Fibroblast of villous mesenchyme (primary cell): ENCODE results near the gene DDX31. TPM values are rescaled to one million over a fixed set of nuclear protein-coding genes. Genes with fewer than 3 reads are reported as not detected.

Source experiments
- DNase-seq: peaks from one replicate; pipeline ENCODE4 v3.0.0-alpha.2; 2010; ENCODE audit warnings: low read depth
- H3K4me3 ChIP-seq: 2 replicates; pipeline ENCODE4 v1.5.1; 2011; ENCODE audit warnings: low read depth, mild to moderate bottlenecking, low read length
- total RNA-seq: library from RNA; depleted of rRNA; stranded (reverse); fragments of >200 nt; gene quantifications from 2 replicates; pipeline ENCODE4 v1.2.3, GENCODE V29; 2012
- TF ChIP-seq, protein P1 (sequence below): IDR thresholded peaks from 2 replicates; pipeline ENCODE4 v1.5.1; 2012; ENCODE audit warnings: low read depth, mild to moderate bottlenecking, low read length; ENCODE audit not compliant: insufficient read depth

DDX31 gene
- total RNA-seq, 1 donor, result 19.4 TPM

DNA sequence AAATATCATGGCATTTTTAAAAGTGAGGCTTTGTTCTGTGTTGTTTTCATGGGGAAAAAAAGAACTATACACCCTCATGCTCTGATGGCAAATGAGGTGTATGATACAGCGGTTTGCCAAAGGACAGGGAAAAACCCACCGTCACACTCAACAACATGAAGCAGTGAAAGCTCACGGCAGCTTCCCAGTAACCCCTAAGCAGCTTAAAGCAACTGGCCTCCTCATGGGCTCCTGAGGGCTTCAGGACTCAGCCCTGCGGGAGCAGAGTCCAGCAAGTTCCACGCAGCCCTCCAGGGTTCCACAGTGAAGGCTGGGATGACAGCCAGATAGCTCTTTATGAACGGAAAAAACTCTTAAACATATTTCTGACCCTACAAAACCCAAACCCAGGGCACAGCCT lies 74.5 kb downstream of the DDX31 start:
- TF ChIP-seq, protein P1, sequence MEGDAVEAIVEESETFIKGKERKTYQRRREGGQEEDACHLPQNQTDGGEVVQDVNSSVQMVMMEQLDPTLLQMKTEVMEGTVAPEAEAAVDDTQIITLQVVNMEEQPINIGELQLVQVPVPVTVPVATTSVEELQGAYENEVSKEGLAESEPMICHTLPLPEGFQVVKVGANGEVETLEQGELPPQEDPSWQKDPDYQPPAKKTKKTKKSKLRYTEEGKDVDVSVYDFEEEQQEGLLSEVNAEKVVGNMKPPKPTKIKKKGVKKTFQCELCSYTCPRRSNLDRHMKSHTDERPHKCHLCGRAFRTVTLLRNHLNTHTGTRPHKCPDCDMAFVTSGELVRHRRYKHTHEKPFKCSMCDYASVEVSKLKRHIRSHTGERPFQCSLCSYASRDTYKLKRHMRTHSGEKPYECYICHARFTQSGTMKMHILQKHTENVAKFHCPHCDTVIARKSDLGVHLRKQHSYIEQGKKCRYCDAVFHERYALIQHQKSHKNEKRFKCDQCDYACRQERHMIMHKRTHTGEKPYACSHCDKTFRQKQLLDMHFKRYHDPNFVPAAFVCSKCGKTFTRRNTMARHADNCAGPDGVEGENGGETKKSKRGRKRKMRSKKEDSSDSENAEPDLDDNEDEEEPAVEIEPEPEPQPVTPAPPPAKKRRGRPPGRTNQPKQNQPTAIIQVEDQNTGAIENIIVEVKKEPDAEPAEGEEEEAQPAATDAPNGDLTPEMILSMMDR, result no peak
- no peak for DNase-seq
- H3K4me3 ChIP-seq, result no peak overlapping the region

DNA sequence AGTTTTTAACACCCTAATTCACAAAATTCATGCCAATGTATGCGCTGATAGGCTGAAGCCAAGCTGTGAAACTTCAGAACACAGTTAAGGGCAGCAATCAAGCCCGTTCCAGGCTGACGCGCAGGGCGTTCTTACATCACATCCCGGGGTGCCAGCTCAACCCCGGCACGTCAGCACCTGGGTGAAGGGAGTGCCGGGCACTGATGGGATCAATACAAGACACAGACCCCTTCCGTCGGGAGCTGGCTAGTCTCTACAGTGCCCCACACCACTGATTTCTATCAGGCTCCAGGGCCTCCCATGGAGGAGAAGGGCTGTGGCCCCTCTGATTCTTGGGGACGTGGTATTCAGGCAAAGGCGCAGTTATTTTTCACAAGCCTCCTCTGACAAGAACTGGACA lies 75.4 kb downstream of the DDX31 start:
- TF ChIP-seq, protein P1, result no peak
- H3K4me3 ChIP-seq, result no peak overlapping the region
- DNase-seq, result no peak

- H3K4me3 ChIP-seq, result no peak overlapping the region
- TF ChIP-seq, protein P1, result no peak
- no peak for DNase-seq
These were observed 77.3 kb downstream of the DDX31 start for GRCh38 chr9:132592451-132592850.

DNA sequence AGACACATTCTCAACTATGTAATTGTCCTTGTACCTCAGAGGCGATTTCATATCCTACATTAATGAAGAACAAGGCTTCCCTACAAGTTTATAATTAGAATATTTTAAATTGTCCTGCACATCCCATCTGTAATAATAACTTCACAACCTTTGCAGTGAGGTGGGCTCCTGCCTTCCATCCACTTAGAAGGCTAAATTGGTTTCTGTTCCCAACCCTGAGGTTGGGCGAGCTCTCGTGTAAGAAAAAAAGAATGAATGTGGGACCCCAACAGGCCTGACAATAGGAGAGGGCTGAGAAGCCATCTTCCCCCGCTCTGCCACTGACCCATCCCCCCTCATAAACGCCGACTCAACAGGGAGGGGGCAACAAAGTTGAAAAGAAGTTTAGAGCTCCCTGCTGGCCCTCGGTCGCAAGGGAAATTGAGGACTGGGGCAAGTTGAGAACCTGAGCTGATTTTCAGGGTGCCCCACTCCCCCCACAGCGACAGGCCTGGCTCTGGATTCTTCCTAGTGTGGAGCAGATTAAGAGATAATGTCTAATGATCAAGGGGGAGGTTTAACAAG lies 78.0 kb downstream of the DDX31 start:
- H3K4me3 ChIP-seq, result no peak overlapping the region
- DNase-seq, result no peak
- TF ChIP-seq, protein P1, result no peak

DNA sequence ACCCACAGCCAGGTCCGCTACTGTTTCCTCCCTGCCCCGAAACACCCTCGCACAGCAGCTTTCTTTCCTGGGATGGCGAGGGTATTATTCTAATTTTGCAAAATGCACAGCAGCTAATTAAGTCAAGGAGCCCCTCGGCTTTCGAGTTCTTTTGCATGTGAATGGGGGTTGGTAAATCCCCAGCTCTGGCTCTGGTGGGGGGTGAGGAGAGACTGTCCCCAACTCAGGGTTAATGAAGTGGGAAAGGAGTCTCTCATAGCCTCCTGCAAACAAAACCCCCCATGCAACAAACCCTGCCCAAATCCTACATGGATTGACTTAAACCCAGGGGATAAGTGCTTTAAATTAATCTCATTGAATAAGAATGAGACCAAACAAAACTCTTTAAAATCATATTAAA lies 78.5 kb downstream of the DDX31 start:
- no peak for DNase-seq
- TF ChIP-seq, protein P1, result no peak

DNA sequence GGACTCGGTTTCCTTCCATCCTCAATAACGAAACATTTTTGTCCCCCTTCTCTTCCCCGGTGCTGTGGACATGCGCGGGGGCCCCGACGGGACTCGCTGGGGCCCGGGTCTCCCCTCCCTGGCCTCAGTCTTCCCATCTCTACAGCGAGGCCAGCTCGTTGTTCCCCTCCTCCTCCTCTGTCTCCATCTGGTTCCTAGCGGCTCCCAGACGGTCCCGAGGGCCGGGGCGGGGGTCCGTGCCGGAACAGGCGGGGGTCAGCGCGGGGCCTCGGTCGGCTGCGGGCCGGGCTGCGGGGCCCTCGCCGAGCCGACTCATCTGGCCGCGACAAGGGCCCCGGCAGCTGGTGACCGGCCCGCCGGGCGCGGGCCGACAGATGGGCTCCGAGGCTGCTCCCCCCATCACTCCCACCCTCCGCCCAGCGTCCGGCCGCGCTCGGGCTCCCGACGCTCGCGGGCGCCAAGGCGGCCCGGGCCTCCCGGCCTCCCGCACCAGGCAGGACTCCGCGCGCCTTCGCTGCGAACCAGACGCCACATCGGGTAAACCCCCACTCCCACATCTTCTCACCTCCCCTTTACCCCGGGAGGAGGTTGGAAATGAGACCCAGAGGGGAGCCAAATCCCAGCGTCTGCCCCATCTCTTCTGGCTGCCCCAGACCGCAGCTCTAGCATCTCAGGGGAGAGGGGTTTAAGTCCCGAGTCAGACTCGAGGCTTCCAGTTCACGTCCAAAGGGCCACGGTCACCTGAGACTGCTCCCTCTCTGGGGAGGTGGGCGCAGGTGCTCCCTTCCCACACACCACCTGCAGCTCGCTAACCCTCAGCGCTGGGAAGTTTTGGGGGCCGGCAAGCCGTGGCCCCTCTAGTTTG lies 79.2 kb downstream of the DDX31 start:
- no peak overlapping the region for H3K4me3 ChIP-seq
- no peak for DNase-seq
- TF ChIP-seq, protein P1, result no peak

More for the DNA sequence above, 78.5 kb downstream of the DDX31 start:
- H3K4me3 ChIP-seq, result no peak overlapping the region

- TF ChIP-seq, protein P1, result no peak
- DNase-seq, result no peak
- no peak overlapping the region for H3K4me3 ChIP-seq
These were observed 79.8 kb downstream of the DDX31 start for GRCh38 chr9:132590037-132590317.
